Vagina (tissue), 2 donors: ENCODE data around the gene FTSJ1.

Experiments used
- POLR2A ChIP-seq, 2 donors: fragments of 450-650 bp; IDR thresholded peaks; one replicate each; pipeline ENCODE4 v1.6.1; 2017; ENCODE audit warnings: antibody characterized with exemption in 2 of 2, mild to moderate bottlenecking in 2 of 2, moderate library complexity in 2 of 2
- POLR2AphosphoS5 ChIP-seq, 2 donors: sonication (generic); formaldehyde crosslinking; IDR thresholded peaks; one replicate each; pipeline ENCODE4 v1.9.0; 2017; ENCODE audit warnings: antibody characterized with exemption in 2 of 2, mild to moderate bottlenecking in 2 of 2, low read depth in 1 of 2; ENCODE audit not compliant: insufficient read depth in 1 of 2
- TF ChIP-seq, protein P1 (sequence below), 3 experiments: fragments of 450-650 bp in 2 of 3; fragments of 200-600 bp in 1 of 3; sonication (generic) in 1 of 3; IDR thresholded peaks; one replicate each; pipeline ENCODE4 v1.5.1; 2017 to 2019; ENCODE audit warnings: antibody characterized with exemption in 3 of 3, mild to moderate bottlenecking in 2 of 3, moderate library complexity in 2 of 3

DNA sequence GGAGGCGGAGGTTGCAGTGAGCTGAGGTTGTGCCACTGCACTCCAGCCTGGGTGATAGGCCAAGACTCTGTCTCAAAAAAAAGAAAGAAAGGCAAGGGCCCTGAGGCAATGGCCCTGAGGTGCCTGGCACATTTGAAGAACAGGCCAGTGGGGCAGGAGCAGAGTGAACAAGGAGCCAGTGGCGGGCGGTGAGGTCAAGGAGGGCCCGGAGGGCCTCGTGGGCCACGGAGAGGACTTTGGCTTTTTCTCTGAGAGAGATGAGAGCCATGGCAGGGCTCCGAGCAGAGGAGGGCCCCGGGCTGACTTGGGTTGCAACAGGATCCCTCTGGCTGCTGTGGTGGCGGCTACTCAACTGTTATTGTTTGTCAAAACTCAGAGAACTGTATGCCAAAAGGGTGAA is 13.3 kb downstream of the FTSJ1 start:
- TF ChIP-seq, protein P1, sequence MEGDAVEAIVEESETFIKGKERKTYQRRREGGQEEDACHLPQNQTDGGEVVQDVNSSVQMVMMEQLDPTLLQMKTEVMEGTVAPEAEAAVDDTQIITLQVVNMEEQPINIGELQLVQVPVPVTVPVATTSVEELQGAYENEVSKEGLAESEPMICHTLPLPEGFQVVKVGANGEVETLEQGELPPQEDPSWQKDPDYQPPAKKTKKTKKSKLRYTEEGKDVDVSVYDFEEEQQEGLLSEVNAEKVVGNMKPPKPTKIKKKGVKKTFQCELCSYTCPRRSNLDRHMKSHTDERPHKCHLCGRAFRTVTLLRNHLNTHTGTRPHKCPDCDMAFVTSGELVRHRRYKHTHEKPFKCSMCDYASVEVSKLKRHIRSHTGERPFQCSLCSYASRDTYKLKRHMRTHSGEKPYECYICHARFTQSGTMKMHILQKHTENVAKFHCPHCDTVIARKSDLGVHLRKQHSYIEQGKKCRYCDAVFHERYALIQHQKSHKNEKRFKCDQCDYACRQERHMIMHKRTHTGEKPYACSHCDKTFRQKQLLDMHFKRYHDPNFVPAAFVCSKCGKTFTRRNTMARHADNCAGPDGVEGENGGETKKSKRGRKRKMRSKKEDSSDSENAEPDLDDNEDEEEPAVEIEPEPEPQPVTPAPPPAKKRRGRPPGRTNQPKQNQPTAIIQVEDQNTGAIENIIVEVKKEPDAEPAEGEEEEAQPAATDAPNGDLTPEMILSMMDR (IDR thresholded peaks at IDR 0.05), result no peak
- TF ChIP-seq POLR2A (IDR thresholded peaks at IDR 0.05) (no peak), POLR2AphosphoS5 (IDR thresholded peaks at IDR 0.05; ENCODE audit: insufficient read depth in 1 of 2, low read depth in 1 of 2) (no peak)
